ENCODE measurements around the gene LIPC. TPM values are rescaled to one million over a fixed set of nuclear protein-coding genes. Genes with fewer than 3 reads are reported as not detected.

Gene LIPC
- total RNA-seq, 1 experiment from 2014 or later = not detected

GRCh38 chr15:58460872-58461271 lies 29.1 kb downstream of the LIPC start:
- ChIA-PET POLR2A (ENCODE audit: low non-redundant PET) (no interaction called here), CTCF (no interaction called here)
- no peaks in the 10 kb centered on the region for H3K9me3 ChIP-seq (ENCODE audit: low read depth, low read length, poor library complexity, severe bottlenecking)
- intact Hi-C loops (cut with micrococcal nuclease; ENCODE audit: unreplicated experiment) = no loop called here
- no peaks in the 10 kb centered on the region for H3K27me3 ChIP-seq (replicated peaks; ENCODE audit: insufficient read depth, low read depth, low read length, poor library complexity)
- DNase-seq (ENCODE audit: low spot score) = no peak
- H3K36me3 ChIP-seq (ENCODE audit: insufficient read depth, low read length, poor library complexity, severe bottlenecking) = no peaks in the 10 kb centered on the region
- H3K4me3 ChIP-seq (ENCODE audit: low read depth, low read length, poor library complexity, severe bottlenecking) = no peak overlapping the region
- BruUV-seq (replicated peaks) = no TSS peak
- H3K27ac ChIP-seq (ENCODE audit: low read depth, low read length, poor library complexity, severe bottlenecking) = no peak overlapping the region
- no peak for TF ChIP-seq EZH2 (IDR thresholded peaks at IDR 0.05; ENCODE audit: borderline replicate concordance, low read depth, low read length, poor library complexity, severe bottlenecking)
- TF ChIP-seq CTCF (conservative IDR thresholded peaks at IDR 0.05; ENCODE audit: low read depth, low read length) = no peak
- no peaks in the 10 kb centered on the region for H3K4me1 ChIP-seq (ENCODE audit: insufficient read depth, low read length, poor library complexity, severe bottlenecking)

- POLR2A ChIA-PET (ENCODE audit: low non-redundant PET) = no interaction called here
- H3K27me3 ChIP-seq (replicated peaks; ENCODE audit: insufficient read depth, low read depth, low read length, poor library complexity) = no peaks in the 10 kb centered on the region
- BruUV-seq (replicated peaks) = no TSS peak
- H3K4me1 ChIP-seq (ENCODE audit: insufficient read depth, low read length, poor library complexity, severe bottlenecking) = peaks cover 7% of the 10 kb centered on the region
- H3K36me3 ChIP-seq (ENCODE audit: insufficient read depth, low read length, poor library complexity, severe bottlenecking) = no peaks in the 10 kb centered on the region
- H3K27ac ChIP-seq (ENCODE audit: low read depth, low read length, poor library complexity, severe bottlenecking) = no peak overlapping the region
- intact Hi-C loops (cut with micrococcal nuclease; ENCODE audit: unreplicated experiment) = no loop called here
- H3K9me3 ChIP-seq (ENCODE audit: low read depth, low read length, poor library complexity, severe bottlenecking) = no peaks in the 10 kb centered on the region
- no peak overlapping the region for H3K4me3 ChIP-seq (ENCODE audit: low read depth, low read length, poor library complexity, severe bottlenecking)
- TF ChIP-seq EZH2 (IDR thresholded peaks at IDR 0.05; ENCODE audit: borderline replicate concordance, low read depth, low read length, poor library complexity, severe bottlenecking) = no peak
- DNase-seq (ENCODE audit: low spot score) = no peak
- CTCF ChIA-PET = interaction anchor here (0.6 kb wide), 1 partner anchor 193 kb away, joined by 17 read pairs; no protein-coding TSS in a partner anchor
Observed at GRCh38 chr15:58462547-58462946, 30.8 kb downstream of the LIPC start.

GRCh38 chr15:58462973-58463663 lies 31.3 kb downstream of the LIPC start:
- POLR2A ChIA-PET (ENCODE audit: low non-redundant PET) = no interaction called here

More at GRCh38 chr15:58462973-58463663, 31.3 kb downstream of the LIPC start:
- no peak for TF ChIP-seq EZH2 (IDR thresholded peaks at IDR 0.05; ENCODE audit: borderline replicate concordance, low read depth, low read length, poor library complexity, severe bottlenecking)
- no peak for TF ChIP-seq CTCF (conservative IDR thresholded peaks at IDR 0.05; ENCODE audit: low read depth, low read length)
- CTCF ChIA-PET = interaction anchor here (0.6 kb wide), 1 partner anchor 194 kb away, joined by 17 read pairs; no protein-coding TSS in a partner anchor
- H3K4me3 ChIP-seq (ENCODE audit: low read depth, low read length, poor library complexity, severe bottlenecking) = no peak overlapping the region
- DNase-seq (ENCODE audit: low spot score) = no peak
- intact Hi-C loops (cut with micrococcal nuclease; ENCODE audit: unreplicated experiment) = no loop called here
- no TSS peak for BruUV-seq (replicated peaks)
- no peaks in the 10 kb centered on the region for H3K9me3 ChIP-seq (ENCODE audit: low read depth, low read length, poor library complexity, severe bottlenecking)
- no peaks in the 10 kb centered on the region for H3K36me3 ChIP-seq (ENCODE audit: insufficient read depth, low read length, poor library complexity, severe bottlenecking)
- H3K4me1 ChIP-seq (ENCODE audit: insufficient read depth, low read length, poor library complexity, severe bottlenecking) = peaks cover 13% of the 10 kb centered on the region
- H3K27ac ChIP-seq (ENCODE audit: low read depth, low read length, poor library complexity, severe bottlenecking) = no peak overlapping the region
- H3K27me3 ChIP-seq (replicated peaks; ENCODE audit: insufficient read depth, low read depth, low read length, poor library complexity) = no peaks in the 10 kb centered on the region

Measured in A673 (cell line).